ENCODE measurements around the gene HMBS. TPM values are rescaled to one million over a fixed set of nuclear protein-coding genes. Genes with fewer than 3 reads are reported as not detected.
"Not testable (repeated sequence)": the region's sequence is repeated elsewhere in the genome, so short reads cannot be mapped to it uniquely, and the experiment has no call there.

The HMBS gene
- total and polyA plus RNA-seq, 8 donors, result 4.8 to 18.9 (median 9.4) TPM

DNA sequence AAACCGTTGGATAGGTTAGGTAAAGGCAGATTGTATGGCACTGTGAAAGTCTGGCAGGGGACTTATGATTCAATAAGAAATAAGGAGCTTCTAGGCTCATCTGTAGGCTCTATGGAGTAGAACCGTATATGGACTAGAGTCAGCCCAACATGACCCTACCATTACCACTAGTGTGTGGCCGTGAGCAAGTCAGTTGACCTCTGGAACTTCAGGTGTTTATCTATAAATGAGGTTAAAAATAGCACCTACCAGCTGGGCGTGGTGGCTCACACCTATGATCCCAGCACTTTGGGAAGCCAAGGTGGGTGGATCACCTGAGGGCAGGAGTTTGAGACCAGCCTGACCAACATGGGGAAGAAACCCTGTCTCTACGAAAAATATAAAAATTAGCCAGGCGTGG, 41.1 kb downstream of the HMBS start:
- TF ChIP-seq, protein P1, sequence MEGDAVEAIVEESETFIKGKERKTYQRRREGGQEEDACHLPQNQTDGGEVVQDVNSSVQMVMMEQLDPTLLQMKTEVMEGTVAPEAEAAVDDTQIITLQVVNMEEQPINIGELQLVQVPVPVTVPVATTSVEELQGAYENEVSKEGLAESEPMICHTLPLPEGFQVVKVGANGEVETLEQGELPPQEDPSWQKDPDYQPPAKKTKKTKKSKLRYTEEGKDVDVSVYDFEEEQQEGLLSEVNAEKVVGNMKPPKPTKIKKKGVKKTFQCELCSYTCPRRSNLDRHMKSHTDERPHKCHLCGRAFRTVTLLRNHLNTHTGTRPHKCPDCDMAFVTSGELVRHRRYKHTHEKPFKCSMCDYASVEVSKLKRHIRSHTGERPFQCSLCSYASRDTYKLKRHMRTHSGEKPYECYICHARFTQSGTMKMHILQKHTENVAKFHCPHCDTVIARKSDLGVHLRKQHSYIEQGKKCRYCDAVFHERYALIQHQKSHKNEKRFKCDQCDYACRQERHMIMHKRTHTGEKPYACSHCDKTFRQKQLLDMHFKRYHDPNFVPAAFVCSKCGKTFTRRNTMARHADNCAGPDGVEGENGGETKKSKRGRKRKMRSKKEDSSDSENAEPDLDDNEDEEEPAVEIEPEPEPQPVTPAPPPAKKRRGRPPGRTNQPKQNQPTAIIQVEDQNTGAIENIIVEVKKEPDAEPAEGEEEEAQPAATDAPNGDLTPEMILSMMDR (IDR thresholded peaks at IDR 0.05), result no peak
- no peak for DNase-seq
- H3K4me1 ChIP-seq, result peaks cover 6 to 20% (median 18%) of the 10 kb centered on the region in 3 donors
- no peak for ATAC-seq
- no peaks in the 10 kb centered on the region for H3K27me3 ChIP-seq
- H3K4me3 ChIP-seq, result no peak overlapping the region
- H3K36me3 ChIP-seq, result peaks cover 0 to 4% (median 0%) of the 10 kb centered on the region in 3 donors
- no peak for FAIRE-seq
- 56 to 60% methylated on average over 6 of the region's 6 CpGs for WGBS, 2 donors
- intact Hi-C loops (cut with DNase I), result no loop called here
- peak overlapping the region in 2 of 4 donors; percentile 5 to 44 for H3K27ac ChIP-seq
- no peaks in the 10 kb centered on the region for H3K9me3 ChIP-seq

- intact Hi-C loops (cut with DNase I), result no loop called here
- 30 to 41% methylated on average over 5 of the region's 5 CpGs for WGBS, 2 donors
- ATAC-seq (peak; percentile 52 to 82 (median 68)), FAIRE-seq (no peak), DNase-seq (peak in 1 of 6 donors; percentile 52)
- TF ChIP-seq, protein P1 (IDR thresholded peaks at IDR 0.05), result no peak
- Histone ChIP-seq H3K4me1 (peaks cover 6 to 20% (median 18%) of the 10 kb centered on the region in 3 donors), H3K9me3 (no peaks in the 10 kb centered on the region), H3K4me3 (no peak overlapping the region), H3K27ac (peak overlapping the region in 3 of 4 donors; percentile 15 to 44 (median 33)), H3K36me3 (peaks cover 0 to 9% (median 7%) of the 10 kb centered on the region in 3 donors), H3K27me3 (no peaks in the 10 kb centered on the region)
Observed at GRCh38 chr11:119126675-119127268, 42.1 kb downstream of the HMBS start.

- no peaks in the 10 kb centered on the region for H3K9me3 ChIP-seq
- DNase-seq (no peak), ATAC-seq (no peak), FAIRE-seq (no peak)
- peaks cover 6 to 32% (median 20%) of the 10 kb centered on the region in 3 donors for H3K36me3 ChIP-seq
- peaks cover 0 to 13% (median 7%) of the 10 kb centered on the region in 3 donors for H3K4me1 ChIP-seq
- TF ChIP-seq, protein P1 (IDR thresholded peaks at IDR 0.05), result no peak
- WGBS, 2 donors, result 69 to 82% methylated on average over 3 of the region's 3 CpGs
- intact Hi-C loops (cut with DNase I), result no loop called here
- no peaks in the 10 kb centered on the region for H3K27me3 ChIP-seq
- H3K27ac ChIP-seq, result no peak overlapping the region
- no peak overlapping the region for H3K4me3 ChIP-seq
Observed at GRCh38 chr11:119130662-119131061, 46.0 kb downstream of the HMBS start.

DNA sequence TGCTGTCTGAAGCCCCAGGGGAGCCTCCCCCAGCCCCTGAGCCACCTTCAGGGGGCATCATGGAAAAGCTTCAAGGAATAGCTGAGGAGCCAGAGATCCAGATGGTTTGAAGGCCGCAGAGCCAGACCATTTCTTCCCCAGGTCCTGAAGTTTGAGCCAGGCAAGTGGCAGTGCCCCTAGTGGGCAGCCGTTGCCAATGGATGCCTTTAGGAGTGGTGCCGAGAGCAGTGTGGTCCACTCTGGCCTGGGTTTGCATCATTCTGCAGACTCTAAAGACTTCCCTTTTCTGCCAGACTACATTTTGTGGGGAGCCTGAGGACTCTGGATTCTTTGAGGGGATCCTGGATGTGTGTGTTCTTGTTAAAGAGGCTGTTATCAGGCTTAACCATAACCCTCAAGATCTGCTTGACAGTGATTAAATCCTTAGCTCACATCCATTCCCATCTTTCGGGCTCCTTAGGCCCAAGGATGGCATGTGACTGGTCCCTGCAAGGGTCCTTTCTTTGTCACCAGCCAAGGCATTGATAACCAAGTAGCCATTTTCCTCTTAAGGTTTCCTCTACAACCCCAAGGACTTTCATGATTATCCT, 49.8 kb downstream of the HMBS start:
- Histone ChIP-seq H3K36me3 (peaks cover 6 to 32% (median 16%) of the 10 kb centered on the region in 3 donors), H3K9me3 (no peaks in the 10 kb centered on the region), H3K27me3 (no peaks in the 10 kb centered on the region), H3K4me3 (no peak overlapping the region), H3K4me1 (no peaks in the 10 kb centered on the region), H3K27ac (no peak overlapping the region)
- DNase-seq, result peak in 2 of 6 donors; percentile 50 to 59
- intact Hi-C loops (cut with DNase I), result no loop called here
- 42 to 46% methylated on average over 4 of the region's 4 CpGs for WGBS, 2 donors
- TF ChIP-seq, protein P1 (IDR thresholded peaks at IDR 0.05), result peak; percentile 36 to 63 (median 46)
- peak; percentile 69 to 89 (median 84) for ATAC-seq
- no peak for FAIRE-seq

GRCh38 chr11:119139276-119139675, 54.6 kb downstream of the HMBS start:
- FAIRE-seq; H3K4me3 ChIP-seq; H3K27ac ChIP-seq; ATAC-seq; DNase-seq; H3K9me3 ChIP-seq; intact Hi-C loops (cut with DNase I); H3K36me3 ChIP-seq; H3K27me3 ChIP-seq; H3K4me1 ChIP-seq: not testable (repeated sequence)
- WGBS, 2 donors, result 77 to 84% methylated on average over 10 of the region's 10 CpGs

Other genes with a start within 250 kb of the HMBS start
- under 1 TPM; 0.06 to 0.20 (median 0.12) TPM for gene CXCR5, start 201.0 kb upstream of the HMBS start, total RNA-seq
- under 1 TPM; 0.11 to 0.19 TPM for gene CXCR5, start 201.0 kb upstream of the HMBS start, polyA plus RNA-seq
- 10 to 100 TPM; 15.2 to 40.8 (median 23.3) TPM for gene BCL9L, start 159.0 kb upstream of the HMBS start, total RNA-seq
- 10 to 100 TPM in 1 of 2 donors, 1 to 10 TPM in 1; 6.5 to 31.4 TPM for gene BCL9L, start 159.0 kb upstream of the HMBS start, polyA plus RNA-seq
- under 1 TPM in 1 of 6 donors, not detected in 5; 0.16 TPM for gene UPK2, start 128.6 kb upstream of the HMBS start, total RNA-seq
- under 1 TPM; 0.09 to 0.19 TPM for gene UPK2, start 128.6 kb upstream of the HMBS start, polyA plus RNA-seq
- not detected for gene FOXR1, start 113.1 kb upstream of the HMBS start, total RNA-seq
- not detected for gene FOXR1, start 113.1 kb upstream of the HMBS start, polyA plus RNA-seq
- 10 to 100 TPM in 4 of 6 donors, 1 to 10 TPM in 2; 9.1 to 21.3 (median 14.0) TPM for gene CENATAC, start 86.7 kb upstream of the HMBS start, total RNA-seq
- gene CENATAC, start 86.7 kb upstream of the HMBS start, polyA plus RNA-seq, result 10 to 100 TPM; 61.1 to 86.2 TPM
- 100 to 1,000 TPM; 536 to 863 (median 675) TPM for gene RPS25, start 66.5 kb upstream of the HMBS start, total RNA-seq
- 1,000 to 10,000 TPM; 1,298 to 1,472 TPM for gene RPS25, start 66.5 kb upstream of the HMBS start, polyA plus RNA-seq
- 10 to 100 TPM; 13.7 to 36.5 (median 27.2) TPM for gene TRAPPC4, start 66.1 kb upstream of the HMBS start, total RNA-seq
- gene TRAPPC4, start 66.1 kb upstream of the HMBS start, polyA plus RNA-seq, result 10 to 100 TPM; 21.6 to 55.7 TPM
- gene SLC37A4, start 54.0 kb upstream of the HMBS start, total RNA-seq, result 10 to 100 TPM; 27.1 to 41.6 (median 32.6) TPM
- gene SLC37A4, start 54.0 kb upstream of the HMBS start, polyA plus RNA-seq, result 100 to 1,000 TPM in 1 of 2 donors, 10 to 100 TPM in 1; 67.0 to 163 TPM
- gene HYOU1, start 27.7 kb upstream of the HMBS start, total RNA-seq, result 100 to 1,000 TPM; 105 to 210 (median 169) TPM
- 10 to 100 TPM; 79.2 to 79.8 TPM for gene HYOU1, start 27.7 kb upstream of the HMBS start, polyA plus RNA-seq
- gene VPS11, start 17.1 kb upstream of the HMBS start, total RNA-seq, result 10 to 100 TPM; 14.2 to 21.2 (median 16.0) TPM
- 10 to 100 TPM; 34.2 to 47.4 TPM for gene VPS11, start 17.1 kb upstream of the HMBS start, polyA plus RNA-seq
- 10 to 100 TPM; 21.3 to 46.2 (median 26.1) TPM for gene DPAGT1, start 17.0 kb downstream of the HMBS start, total RNA-seq
- gene DPAGT1, start 17.0 kb downstream of the HMBS start, polyA plus RNA-seq, result 10 to 100 TPM; 30.6 to 31.9 TPM
- gene C2CD2L, start 22.5 kb downstream of the HMBS start, total RNA-seq, result 1 to 10 TPM; 4.9 to 9.1 (median 6.7) TPM
- gene C2CD2L, start 22.5 kb downstream of the HMBS start, polyA plus RNA-seq, result 10 to 100 TPM; 11.9 to 12.3 TPM
- 10 to 100 TPM in 3 of 6 donors, 1 to 10 TPM in 3; 8.6 to 19.3 (median 11.3) TPM for gene HINFP, start 36.7 kb downstream of the HMBS start, total RNA-seq
- gene HINFP, start 36.7 kb downstream of the HMBS start, polyA plus RNA-seq, result 10 to 100 TPM; 16.7 to 21.3 TPM
- gene ABCG4, start 64.2 kb downstream of the HMBS start, total RNA-seq, result not detected
- gene ABCG4, start 64.2 kb downstream of the HMBS start, polyA plus RNA-seq, result under 1 TPM; 0.11 to 0.21 TPM
- 10 to 100 TPM in 1 of 6 donors, 1 to 10 TPM in 5; 6.9 to 12.6 (median 7.5) TPM for gene NLRX1, start 83.8 kb downstream of the HMBS start, total RNA-seq
- 1 to 10 TPM; 6.5 to 7.9 TPM for gene NLRX1, start 83.8 kb downstream of the HMBS start, polyA plus RNA-seq
- gene NHERF4, start 100.6 kb downstream of the HMBS start, total RNA-seq, result 1 to 10 TPM in 2 of 6 donors, under 1 TPM in 3, not detected in 1; 0.38 to 1.6 (median 0.84) TPM
- gene NHERF4, start 100.6 kb downstream of the HMBS start, polyA plus RNA-seq, result 1 to 10 TPM; 2.5 to 4.7 TPM
- gene CBL, start 121.5 kb downstream of the HMBS start, total RNA-seq, result 1 to 10 TPM; 3.3 to 9.8 (median 4.3) TPM
- 1 to 10 TPM; 2.0 to 2.6 TPM for gene CBL, start 121.5 kb downstream of the HMBS start, polyA plus RNA-seq
- gene MCAM, start 232.2 kb downstream of the HMBS start, total RNA-seq, result 10 to 100 TPM; 11.2 to 46.7 (median 19.6) TPM
- 10 to 100 TPM; 20.3 to 24.0 TPM for gene MCAM, start 232.2 kb downstream of the HMBS start, polyA plus RNA-seq
- gene RNF26, start 249.6 kb downstream of the HMBS start, total RNA-seq, result 10 to 100 TPM in 2 of 6 donors, 1 to 10 TPM in 4; 5.6 to 11.5 (median 8.5) TPM
- 1 to 10 TPM; 4.9 to 8.8 TPM for gene RNF26, start 249.6 kb downstream of the HMBS start, polyA plus RNA-seq

All from pancreas (tissue), 10 donors.